22Rv1 (cell line): Measurements from ENCODE around the gene FAM50B.

Source experiments
- H3K27ac ChIP-seq: fragments of 450-650 bp; 2 replicates; pipeline ENCODE4 v1.5.1; 2017
- CTCF ChIP-seq: fragments of 450-650 bp; IDR thresholded peaks from 2 replicates; pipeline ENCODE4 v1.5.1; 2017; ENCODE audit warnings: mild to moderate bottlenecking
- ZFX ChIP-seq: fragments of 450-650 bp; IDR thresholded peaks from 2 replicates; pipeline ENCODE4 v1.6.1; 2017; ENCODE audit warnings: antibody characterized with exemption, borderline replicate concordance

The FAM50B gene

DNA sequence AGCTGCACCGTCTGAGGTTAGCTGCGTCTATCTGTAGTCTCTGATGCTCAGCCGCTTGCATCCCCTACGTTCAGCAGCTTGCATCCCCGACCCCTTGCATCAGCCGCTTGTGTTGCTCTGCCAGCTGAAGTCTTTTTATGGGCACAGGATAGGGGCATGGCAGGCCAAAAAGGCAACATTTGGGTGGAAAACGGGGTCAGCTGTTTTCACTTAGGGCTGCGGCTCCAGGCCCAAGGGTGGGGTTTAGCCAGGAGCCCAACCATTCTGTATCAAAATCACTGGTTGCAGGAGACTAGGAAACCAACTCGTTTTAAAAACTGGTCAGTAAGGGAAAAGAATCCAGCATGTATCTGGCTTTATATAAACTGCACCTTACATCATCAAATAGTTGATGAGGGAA is 49.9 kb downstream of the FAM50B start:
- no peak overlapping the region for H3K27ac ChIP-seq
- TF ChIP-seq CTCF, result no peak
- TF ChIP-seq ZFX, result no peak

GRCh38 chr6:3899970-3900439 is 50.8 kb downstream of the FAM50B start:
- H3K27ac ChIP-seq, result no peak overlapping the region
- TF ChIP-seq ZFX, result no peak
- TF ChIP-seq CTCF, result no peak
